Astrocyte (in vitro differentiated cells and primary cell): ENCODE measurements around the gene CLEC20A. TPM values are rescaled to one million over a fixed set of nuclear protein-coding genes. Genes with fewer than 3 reads are reported as not detected.

Source experiments
- DNase-seq: peaks from one replicate; pipeline ENCODE4 v3.0.0-alpha.2; 2010; ENCODE audit warnings: low read depth
- FAIRE-seq: peaks from 2 replicates; lab custom pipeline; 2011; peaks lifted over from hg19 to GRCh38; lab: Jason Lieb, UNC
- H2AFZ ChIP-seq: 2 replicates; pipeline ENCODE4 v1.6.0; 2012; ENCODE audit warnings: low read depth, low read length, inconsistent platforms
- H3K27ac ChIP-seq: 2 replicates; pipeline ENCODE4 v1.5.1; 2011; ENCODE audit warnings: low read depth, low read length, inconsistent platforms
- H3K27me3 ChIP-seq: 2 replicates; pipeline ENCODE4 v1.6.0; 2011; ENCODE audit warnings: low read length, inconsistent platforms; ENCODE audit not compliant: insufficient read depth
- H3K36me3 ChIP-seq: 2 replicates; pipeline ENCODE4 v1.5.1; 2011; ENCODE audit warnings: low read length, inconsistent platforms; ENCODE audit not compliant: insufficient read depth
- H3K4me1 ChIP-seq: 2 replicates; pipeline ENCODE4 v1.5.1; 2011; ENCODE audit warnings: low read length, inconsistent platforms; ENCODE audit not compliant: insufficient read depth
- H3K4me2 ChIP-seq: 2 replicates; pipeline ENCODE4 v1.6.0; 2012; ENCODE audit warnings: low read length, inconsistent platforms
- H3K4me3 ChIP-seq: 2 replicates; pipeline ENCODE4 v1.5.1; 2011; ENCODE audit warnings: low read depth, mild to moderate bottlenecking, low read length, inconsistent platforms; ENCODE audit not compliant: insufficient read depth
- H3K79me2 ChIP-seq: 2 replicates; pipeline ENCODE4 v1.6.0; 2012; ENCODE audit warnings: mild to moderate bottlenecking, low read length, inconsistent platforms; ENCODE audit not compliant: insufficient read depth
- H3K9ac ChIP-seq: 2 replicates; pipeline ENCODE4 v1.6.0; 2012; ENCODE audit warnings: mild to moderate bottlenecking, low read length, inconsistent platforms
- H3K9me3 ChIP-seq: 2 replicates; pipeline ENCODE4 v1.5.1; 2012; ENCODE audit warnings: low read depth, mild to moderate bottlenecking, low read length, inconsistent platforms; ENCODE audit not compliant: insufficient read depth
- H4K20me1 ChIP-seq: 2 replicates; pipeline ENCODE4 v1.6.0; 2012; ENCODE audit warnings: low read length, inconsistent platforms; ENCODE audit not compliant: insufficient read depth
- H3K27ac Mint-ChIP-seq: one replicate; pipeline ENCODE4 v1.8.0; 2021; ENCODE audit warnings: mild to moderate bottlenecking, mixed read lengths; ENCODE audit not compliant: unreplicated experiment
- H3K27me3 Mint-ChIP-seq: one replicate; pipeline ENCODE4 v1.8.0; 2021; ENCODE audit warnings: low read depth, mixed read lengths; ENCODE audit not compliant: unreplicated experiment
- H3K36me3 Mint-ChIP-seq: one replicate; pipeline ENCODE4 v1.8.0; 2021; ENCODE audit warnings: low read depth, mixed read lengths; ENCODE audit not compliant: unreplicated experiment
- H3K4me1 Mint-ChIP-seq: one replicate; pipeline ENCODE4 v1.8.0; 2021; ENCODE audit warnings: low read depth, mixed read lengths; ENCODE audit not compliant: unreplicated experiment
- H3K4me3 Mint-ChIP-seq: one replicate; pipeline ENCODE4 v1.8.0; 2021; ENCODE audit warnings: mild to moderate bottlenecking, moderate library complexity, mixed read lengths; ENCODE audit not compliant: unreplicated experiment
- H3K9me3 Mint-ChIP-seq: one replicate; pipeline ENCODE4 v1.8.0; 2021; ENCODE audit warnings: mild to moderate bottlenecking, mixed read lengths; ENCODE audit not compliant: unreplicated experiment
- EZH2 ChIP-seq: IDR thresholded peaks from 2 replicates; pipeline ENCODE4 v1.6.1; 2012; ENCODE audit warnings: mild to moderate bottlenecking, low read length, inconsistent platforms; ENCODE audit not compliant: insufficient read depth
- total RNA-seq: library from RNA; stranded (reverse); gene quantifications from 2 replicates; pipeline ENCODE4 v1.2.1, GENCODE V29; 2021
- TF ChIP-seq, protein P1 (sequence below): IDR thresholded peaks from 2 replicates; pipeline ENCODE4 v1.5.1; 2011; ENCODE audit warnings: low read depth, mild to moderate bottlenecking, inconsistent platforms, low read length, moderate library complexity; ENCODE audit not compliant: insufficient read depth

CLEC20A gene
- total RNA-seq, 1 donor from 2014 or later: not detected

DNA sequence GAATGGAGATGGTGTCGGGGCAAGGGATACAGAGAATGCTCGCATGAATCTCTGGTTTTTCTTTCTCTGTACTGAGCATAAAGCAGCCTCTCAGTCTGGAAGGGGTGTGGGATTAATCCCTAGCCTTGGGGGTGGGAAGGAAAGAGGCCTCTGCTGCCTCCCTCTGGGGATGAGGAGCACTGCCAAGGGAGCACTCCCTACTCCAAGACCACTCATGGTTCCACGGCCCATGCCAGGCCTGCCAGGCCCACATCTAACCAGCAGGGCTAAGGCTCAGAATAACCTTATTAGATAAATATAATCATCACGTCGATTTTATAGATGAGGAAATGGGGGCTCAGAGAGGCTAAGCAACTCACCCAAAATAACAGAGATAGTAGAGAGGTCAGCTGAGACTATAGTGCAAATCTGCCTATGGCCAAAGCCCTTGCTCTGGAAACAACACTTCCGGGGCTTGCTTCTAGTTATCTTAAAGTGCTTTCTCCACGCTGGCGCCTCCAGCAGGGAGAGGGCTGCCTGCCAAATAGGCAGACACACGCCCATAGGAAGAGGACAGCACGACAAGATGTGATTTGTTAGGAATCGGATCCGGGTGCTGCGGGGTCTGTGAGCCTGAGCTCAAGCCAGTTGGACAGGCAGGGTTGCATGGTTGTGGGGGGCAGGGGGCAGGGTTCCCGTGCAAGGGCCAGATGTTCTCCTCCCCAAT, 16.7 kb upstream of the CLEC20A start:
- Histone ChIP-seq H3K79me2 (no peaks in the 10 kb centered on the region), H3K4me3 (no peak overlapping the region), H3K27ac (no peak overlapping the region), H3K4me1 (no peaks in the 10 kb centered on the region), H3K9ac (no peak overlapping the region), H3K4me2 (no peak overlapping the region), H3K9me3 (no peaks in the 10 kb centered on the region), H2AFZ (no peak overlapping the region), H3K27me3 (no peaks in the 10 kb centered on the region), H4K20me1 (no peaks in the 10 kb centered on the region), H3K36me3 (no peaks in the 10 kb centered on the region)
- TF ChIP-seq, protein P1, sequence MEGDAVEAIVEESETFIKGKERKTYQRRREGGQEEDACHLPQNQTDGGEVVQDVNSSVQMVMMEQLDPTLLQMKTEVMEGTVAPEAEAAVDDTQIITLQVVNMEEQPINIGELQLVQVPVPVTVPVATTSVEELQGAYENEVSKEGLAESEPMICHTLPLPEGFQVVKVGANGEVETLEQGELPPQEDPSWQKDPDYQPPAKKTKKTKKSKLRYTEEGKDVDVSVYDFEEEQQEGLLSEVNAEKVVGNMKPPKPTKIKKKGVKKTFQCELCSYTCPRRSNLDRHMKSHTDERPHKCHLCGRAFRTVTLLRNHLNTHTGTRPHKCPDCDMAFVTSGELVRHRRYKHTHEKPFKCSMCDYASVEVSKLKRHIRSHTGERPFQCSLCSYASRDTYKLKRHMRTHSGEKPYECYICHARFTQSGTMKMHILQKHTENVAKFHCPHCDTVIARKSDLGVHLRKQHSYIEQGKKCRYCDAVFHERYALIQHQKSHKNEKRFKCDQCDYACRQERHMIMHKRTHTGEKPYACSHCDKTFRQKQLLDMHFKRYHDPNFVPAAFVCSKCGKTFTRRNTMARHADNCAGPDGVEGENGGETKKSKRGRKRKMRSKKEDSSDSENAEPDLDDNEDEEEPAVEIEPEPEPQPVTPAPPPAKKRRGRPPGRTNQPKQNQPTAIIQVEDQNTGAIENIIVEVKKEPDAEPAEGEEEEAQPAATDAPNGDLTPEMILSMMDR: peak; percentile 5
- no peak for TF ChIP-seq EZH2
- H3K4me1 Mint-ChIP-seq: peaks cover 12% of the 10 kb centered on the region
- no peaks in the 10 kb centered on the region for H3K36me3 Mint-ChIP-seq
- H3K4me3 Mint-ChIP-seq: no peak overlapping the region
- H3K27ac Mint-ChIP-seq: no peak overlapping the region
- H3K9me3 Mint-ChIP-seq: no peaks in the 10 kb centered on the region
- FAIRE-seq (no peak), DNase-seq (no peak)
- H3K27me3 Mint-ChIP-seq: peaks cover 5% of the 10 kb centered on the region

DNA sequence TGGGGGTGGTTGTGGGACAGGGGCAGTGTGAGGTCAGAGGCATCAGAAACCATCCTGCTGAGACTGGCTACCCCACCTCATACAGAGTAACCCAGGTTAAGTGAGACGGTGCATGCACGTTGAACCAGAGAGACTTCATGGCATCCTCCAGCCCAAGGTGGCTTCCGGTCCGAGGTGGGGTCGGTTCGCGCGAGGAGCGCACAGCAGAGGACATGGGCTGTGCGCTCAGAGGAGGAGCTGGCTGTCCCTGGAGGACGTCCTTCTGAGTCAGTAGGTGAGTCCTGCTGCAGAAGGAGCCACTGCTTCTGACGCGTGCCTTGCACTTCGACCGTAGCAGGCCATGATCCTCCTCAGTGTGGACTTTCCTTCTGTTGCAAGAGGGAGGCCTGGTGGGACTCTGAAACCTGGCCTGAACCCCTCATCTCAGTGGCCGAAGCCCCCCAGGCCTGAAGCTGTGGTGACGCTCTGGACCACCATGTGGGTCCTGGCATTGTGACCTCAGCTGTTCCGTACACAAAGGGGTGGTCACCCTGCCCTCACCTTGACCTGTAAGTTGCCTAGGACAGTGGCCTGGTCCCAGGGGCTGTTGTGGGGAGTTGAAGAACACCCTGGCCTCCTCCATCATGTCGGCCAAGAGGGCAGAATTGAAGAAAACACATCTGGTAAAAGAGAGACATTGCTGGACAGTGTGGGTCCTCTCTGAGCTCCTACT, 16.0 kb upstream of the CLEC20A start, which contains the start of gene TEX35:
Gene TEX35, plus strand, starts transcription at position 544 of the 712 bp plus-strand sequence. Its CDS starts 80 bp downstream, at position 624.
- Mint-ChIP-seq H3K27me3 (peaks cover 5% of the 10 kb centered on the region), H3K4me1 (peaks cover 12% of the 10 kb centered on the region), H3K27ac (no peak within 1 kb of the TSS), H3K4me3 (no peak within 1 kb of the TSS), H3K9me3 (peaks cover under 1% of the 10 kb centered on the region), H3K36me3 (no peaks in the 10 kb centered on the region)
- H3K4me1 ChIP-seq: no peaks in the 10 kb centered on the region
- no peak within 1 kb of the TSS for H3K27ac ChIP-seq
- no peak for DNase-seq
- H4K20me1 ChIP-seq: no peaks in the 10 kb centered on the region
- H2AFZ ChIP-seq: no peak within 1 kb of the TSS
- no peak within 1 kb of the TSS for H3K9ac ChIP-seq
- H3K4me3 ChIP-seq: no peak within 1 kb of the TSS
- no peaks in the 10 kb centered on the region for H3K9me3 ChIP-seq
- no peak for TF ChIP-seq EZH2
- TF ChIP-seq, protein P1: no peak
- H3K79me2 ChIP-seq: no peaks in the 10 kb centered on the region
- no peaks in the 10 kb centered on the region for H3K36me3 ChIP-seq
- FAIRE-seq: no peak
- H3K4me2 ChIP-seq: no peak within 1 kb of the TSS
- H3K27me3 ChIP-seq: no peaks in the 10 kb centered on the region
